SK-N-SH (cell line): ENCODE measurements around the gene CHRNA5. TPM values are rescaled to one million over a fixed set of nuclear protein-coding genes. Genes with fewer than 3 reads are reported as not detected.

Experiments used
- CTCF ChIA-PET: fragments of 300-600, 350-600 bp; formaldehyde crosslinking; extraction: SDS; loops from one replicate; lab custom pipeline; 2021; lab: Yijun Ruan, JAX
- POLR2A ChIA-PET: fragments of 350-600 bp; sonication (Branson Sonifier 250); formaldehyde crosslinking; extraction: SDS; loops from one replicate; lab custom pipeline; 2020; ENCODE audit warnings: antibody characterized with exemption, inconsistent platforms; lab: Yijun Ruan, JAX
- DNase-seq: peaks from one replicate; pipeline ENCODE4 v3.0.0; 2012
- H2AFZ ChIP-seq: fragments of 200-600 bp; sonication (generic); 2 replicates; pipeline ENCODE4 v1.8.1; 2016; ENCODE audit warnings: antibody characterized with exemption, mild to moderate bottlenecking, low read depth
- H3F3A ChIP-seq: fragments of 200-600 bp; sonication (generic); replicated peaks from 2 replicates; pipeline ENCODE3; 2016; ENCODE audit warnings: antibody characterized with exemption, mild to moderate bottlenecking; ENCODE audit not compliant: insufficient read depth
- H3K27ac ChIP-seq, 2 experiments: fragments of 200-500 bp in 1 of 2; fragments of 200-600 bp in 1 of 2; sonication (Bioruptor generic) in 1 of 2; sonication (generic), shearing (Covaris generic) in 1 of 2; 2 replicates each; pipeline versions ENCODE4 v1.5.1 to v1.6.1; 2014 to 2016; ENCODE audit warnings: low read depth in 2 of 2, inconsistent platforms in 1 of 2, low read length in 1 of 2, mild to moderate bottlenecking in 1 of 2, mixed read lengths in 1 of 2
- H3K27me3 ChIP-seq: fragments of 200-600 bp; sonication (generic), shearing (Covaris generic); 2 replicates; pipeline ENCODE4 v1.6.1; 2016; ENCODE audit warnings: mixed run types; ENCODE audit not compliant: insufficient read depth
- H3K36me3 ChIP-seq, 2 experiments: fragments of 200-500 bp in 1 of 2; fragments of 200-600 bp in 1 of 2; sonication (Bioruptor generic) in 1 of 2; sonication (generic) in 1 of 2; replicated peaks in 1 of 2; 2 replicates each; pipeline versions ENCODE3 to v1.5.1; 2014 to 2016; ENCODE audit warnings: low read length in 1 of 2, mild to moderate bottlenecking in 1 of 2; ENCODE audit not compliant: insufficient read depth in 2 of 2, control insufficient read depth in 1 of 2
- H3K4me1 ChIP-seq, 2 experiments: fragments of 200-500 bp in 1 of 2; fragments of 200-600 bp in 1 of 2; sonication (Bioruptor generic) in 1 of 2; sonication (generic), shearing (Covaris generic) in 1 of 2; 2 replicates each; pipeline versions ENCODE4 v1.5.1 to v1.6.1; 2014 to 2016; ENCODE audit warnings: low read depth in 1 of 2, low read length in 1 of 2, mixed run types in 1 of 2; ENCODE audit not compliant: insufficient read depth in 2 of 2, control insufficient read depth in 1 of 2
- H3K4me2 ChIP-seq: fragments of 200-600 bp; sonication (generic), shearing (Covaris generic); 2 replicates; pipeline ENCODE4 v1.6.1; 2017; ENCODE audit warnings: mixed run types
- H3K4me3 ChIP-seq, 2 experiments: fragments of 200-500 bp in 1 of 2; fragments of 200-600 bp in 1 of 2; sonication (Bioruptor generic) in 1 of 2; sonication (generic), shearing (Covaris generic) in 1 of 2; 2 replicates each; pipeline versions ENCODE4 v1.5.1 to v1.8.1; 2014 to 2016; ENCODE audit warnings: low read depth in 2 of 2, inconsistent platforms in 1 of 2, low read length in 1 of 2, mild to moderate bottlenecking in 1 of 2, mixed read lengths in 1 of 2, moderate library complexity in 1 of 2
- H3K79me2 ChIP-seq: fragments of 200-600 bp; sonication (generic); 2 replicates; pipeline ENCODE4 v1.8.1; 2017; ENCODE audit warnings: mild to moderate bottlenecking; ENCODE audit not compliant: insufficient read depth
- H3K9ac ChIP-seq: fragments of 200-600 bp; sonication (generic); 2 replicates; pipeline ENCODE4 v1.6.1; 2017; ENCODE audit warnings: mixed run types
- H3K9me2 ChIP-seq: fragments of 200-600 bp; sonication (generic); 2 replicates; pipeline ENCODE4 v1.6.1; 2017; ENCODE audit warnings: mixed run types
- H3K9me3 ChIP-seq: fragments of 200-600 bp; sonication (generic); 2 replicates; pipeline ENCODE4 v1.6.1; 2017; ENCODE audit warnings: mixed run types, mild to moderate bottlenecking, moderate library complexity
- H4K20me1 ChIP-seq: fragments of 200-600 bp; sonication (generic); 2 replicates; pipeline ENCODE4 v1.6.1; 2017; ENCODE audit warnings: mild to moderate bottlenecking, mixed run types; ENCODE audit not compliant: insufficient read depth
- CHD2 ChIP-seq: fragments of 150-350 bp; IDR thresholded peaks from 2 replicates; pipeline ENCODE4 v1.6.1; 2018; ENCODE audit warnings: low read length; ENCODE audit not compliant: partially characterized antibody
- EP300 ChIP-seq, 2 experiments: IDR thresholded peaks; 2 replicates each; pipeline versions ENCODE4 v1.4.0 to v1.6.1; 2012; ENCODE audit warnings: borderline replicate concordance in 1 of 2, low read depth in 1 of 2, low read length in 1 of 2
- FOXJ3 ChIP-seq: sonication (generic); formaldehyde crosslinking; IDR thresholded peaks from 2 replicates; pipeline ENCODE4 v1.5.1; 2020; ENCODE audit warnings: mild to moderate bottlenecking, missing genetic modification reagents
- GATA2 ChIP-seq: sonication (generic); formaldehyde crosslinking; IDR thresholded peaks from 2 replicates; pipeline ENCODE4 v1.5.0; 2020; ENCODE audit warnings: mild to moderate bottlenecking, missing genetic modification reagents
- JUND ChIP-seq: IDR thresholded peaks from 2 replicates; pipeline ENCODE4 v1.4.0; 2012
- MXI1 ChIP-seq: IDR thresholded peaks from 2 replicates; pipeline ENCODE4 v1.6.1; 2012; ENCODE audit warnings: mild to moderate bottlenecking, low read depth, low read length, improper control_type of control experiment
- RAD21 ChIP-seq: IDR thresholded peaks from 2 replicates; pipeline ENCODE4 v1.6.1; 2012; ENCODE audit warnings: mild to moderate bottlenecking, low read length
- RCOR1 ChIP-seq: fragments of 150-350 bp; IDR thresholded peaks from 2 replicates; pipeline ENCODE4 v1.6.1; 2017; ENCODE audit warnings: antibody characterized with exemption, low read length
- RXRA ChIP-seq: IDR thresholded peaks from 2 replicates; pipeline ENCODE4 v1.4.0; 2012; ENCODE audit warnings: low read depth, mild to moderate bottlenecking, borderline replicate concordance
- TAF1 ChIP-seq: IDR thresholded peaks from 2 replicates; pipeline ENCODE4 v1.6.1; 2012; ENCODE audit warnings: low read depth, mild to moderate bottlenecking, low read length, moderate library complexity, borderline replicate concordance
- WGBS: methylation state at CpG from one replicate; pipeline ENCODE4 v1.1.6; 2017; ENCODE audit warnings: low lambda C conversion rate; 5-methylcytosine and 5-hydroxymethylcytosine counted together
- polyA plus RNA-seq, 3 experiments: library from polyadenylated mRNA; depleted of rRNA; stranded (reverse); fragments of >200 nt; gene quantifications; 2 replicates each; pipeline ENCODE4 v1.2.3, GENCODE V29; 2012
- TF ChIP-seq, protein P1 (sequence below): fragments of 200-600 bp; sonication (generic); IDR thresholded peaks from 2 replicates; pipeline ENCODE4 v1.6.1; 2017; ENCODE audit warnings: antibody characterized with exemption, mild to moderate bottlenecking, moderate library complexity

CHRNA5 gene
- polyA plus RNA-seq, 1 of the 3 experiments (the other 2 are of a cell fraction) = 5.5 TPM

GRCh38 chr15:78625606-78626280 lies 60.4 kb downstream of the CHRNA5 start:
- H4K20me1 ChIP-seq = 0 out of 2 replicates have a peak, but pooled peaks cover 6% of the 10 kb centered on the region
- H3K9me2 ChIP-seq = no peaks in the 10 kb centered on the region
- H3F3A ChIP-seq = no peaks in the 10 kb centered on the region
- CTCF ChIA-PET = interaction anchor here (0.8 to 1.8 kb wide), 5 partner anchors 12 to 125 kb away, joined by 3 to 12 read pairs (median 4); no protein-coding TSS in a partner anchor
- no peak overlapping the region for H2AFZ ChIP-seq
- H3K79me2 ChIP-seq = no peaks in the 10 kb centered on the region
- no peaks in the 10 kb centered on the region for H3K9me3 ChIP-seq
- H3K36me3 ChIP-seq = no peaks in the 10 kb centered on the region
- H3K27me3 ChIP-seq = peaks cover 52% of the 10 kb centered on the region
- no peak overlapping the region for H3K9ac ChIP-seq
- peaks cover 0 to 36% of the 10 kb centered on the region in 2 experiments; a peak in 1 of 4 replicates for H3K4me1 ChIP-seq
- POLR2A ChIA-PET = interaction anchor here (1.0 to 1.6 kb wide), 4 partner anchors 10 to 81 kb away, joined by 3 to 6 read pairs (median 4); no protein-coding TSS in a partner anchor
- H3K4me2 ChIP-seq = no peak overlapping the region
- TF ChIP-seq EP300 (IDR thresholded peaks at IDR 0.05; ENCODE audit: borderline replicate concordance in 1 of 2, low read depth in 1 of 2, low read length in 1 of 2) (peak in 1 of 2 experiments; percentile 30; a peak in 1 of 4 replicates), FOXJ3 (CRISPR knock-in tag) (peak; percentile 34; the same call in 1 of the 2 replicates), TAF1 (no peak)
- DNase-seq = peak; percentile 66
- H3K27ac ChIP-seq = peak overlapping the region in 1 of 2 experiments; percentile 90; a peak in 2 of 4 replicates
- WGBS = 66% methylated on average over 9 of the region's 12 CpGs
- no peak overlapping the region for H3K4me3 ChIP-seq

GRCh38 chr15:78626381-78626995 lies 61.2 kb downstream of the CHRNA5 start:
- Histone ChIP-seq H3F3A (no peaks in the 10 kb centered on the region), H3K27ac (peak overlapping the region in 1 of 2 experiments; percentile 90; a peak in 2 of 4 replicates), H2AFZ (no peak overlapping the region), H4K20me1 (0 out of 2 replicates have a peak, but pooled peaks cover 6% of the 10 kb centered on the region), H3K36me3 (no peaks in the 10 kb centered on the region), H3K9me2 (no peaks in the 10 kb centered on the region), H3K27me3 (peaks cover 45% of the 10 kb centered on the region), H3K4me2 (no peak overlapping the region), H3K9me3 (no peaks in the 10 kb centered on the region), H3K4me3 (no peak overlapping the region), H3K4me1 (peaks cover 0 to 40% of the 10 kb centered on the region in 2 experiments; a peak in 1 of 4 replicates), H3K79me2 (no peaks in the 10 kb centered on the region), H3K9ac (no peak overlapping the region)
- ChIA-PET POLR2A (interaction anchor here (1.0 to 1.6 kb wide), 3 partner anchors 9 to 13 kb away, joined by 4 to 6 read pairs (median 5); no protein-coding TSS in a partner anchor), CTCF (interaction anchor here (0.7 to 2.9 kb wide), 5 partner anchors 9 to 234 kb away, joined by 3 to 12 read pairs (median 3); no protein-coding TSS in a partner anchor)
- TF ChIP-seq RXRA = no peak
- TF ChIP-seq JUND = no peak
- TF ChIP-seq GATA2 = no peak
- TF ChIP-seq, protein P1, sequence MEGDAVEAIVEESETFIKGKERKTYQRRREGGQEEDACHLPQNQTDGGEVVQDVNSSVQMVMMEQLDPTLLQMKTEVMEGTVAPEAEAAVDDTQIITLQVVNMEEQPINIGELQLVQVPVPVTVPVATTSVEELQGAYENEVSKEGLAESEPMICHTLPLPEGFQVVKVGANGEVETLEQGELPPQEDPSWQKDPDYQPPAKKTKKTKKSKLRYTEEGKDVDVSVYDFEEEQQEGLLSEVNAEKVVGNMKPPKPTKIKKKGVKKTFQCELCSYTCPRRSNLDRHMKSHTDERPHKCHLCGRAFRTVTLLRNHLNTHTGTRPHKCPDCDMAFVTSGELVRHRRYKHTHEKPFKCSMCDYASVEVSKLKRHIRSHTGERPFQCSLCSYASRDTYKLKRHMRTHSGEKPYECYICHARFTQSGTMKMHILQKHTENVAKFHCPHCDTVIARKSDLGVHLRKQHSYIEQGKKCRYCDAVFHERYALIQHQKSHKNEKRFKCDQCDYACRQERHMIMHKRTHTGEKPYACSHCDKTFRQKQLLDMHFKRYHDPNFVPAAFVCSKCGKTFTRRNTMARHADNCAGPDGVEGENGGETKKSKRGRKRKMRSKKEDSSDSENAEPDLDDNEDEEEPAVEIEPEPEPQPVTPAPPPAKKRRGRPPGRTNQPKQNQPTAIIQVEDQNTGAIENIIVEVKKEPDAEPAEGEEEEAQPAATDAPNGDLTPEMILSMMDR = no peak
- TF ChIP-seq RCOR1 = no peak
- no peak for TF ChIP-seq TAF1
- TF ChIP-seq RAD21 = no peak
- no peak for TF ChIP-seq MXI1
- TF ChIP-seq FOXJ3 (CRISPR knock-in tag) = no peak
- TF ChIP-seq CHD2 = no peak
- 70% methylated on average over 6 of the region's 6 CpGs for WGBS
- no peak for DNase-seq
